ENCODE results near the gene RHBDL2. TPM values are rescaled to one million over a fixed set of nuclear protein-coding genes. Genes with fewer than 3 reads are reported as not detected.
"Not testable (repeated sequence)": the region's sequence is repeated elsewhere in the genome, so short reads cannot be mapped to it uniquely, and the experiment has no call there.

The RHBDL2 gene
- polyA plus RNA-seq, 1 donor: 0.72 TPM

GRCh38 chr1:38915352-38915948 is 26.2 kb downstream of the RHBDL2 start:
- WGBS (ENCODE audit: insufficient coverage, low lambda C conversion rate): 80% methylated on average over 1 of the region's 3 CpGs
- Histone ChIP-seq H3K27me3 (ENCODE audit: control insufficient read depth, insufficient read depth, low read length) (no peaks in the 10 kb centered on the region), H3K36me3 (ENCODE audit: control insufficient read depth, insufficient read depth, low read length) (no peaks in the 10 kb centered on the region), H3K4me3 (ENCODE audit: low read length) (no peak overlapping the region), H3K4me1 (ENCODE audit: control insufficient read depth, insufficient read depth, low read length) (no peaks in the 10 kb centered on the region), H3K27ac (ENCODE audit: low read length) (no peak overlapping the region), H3K9me3 (ENCODE audit: control insufficient read depth, low read depth, low read length) (no peaks in the 10 kb centered on the region)
- DNase-seq: no peak

DNA sequence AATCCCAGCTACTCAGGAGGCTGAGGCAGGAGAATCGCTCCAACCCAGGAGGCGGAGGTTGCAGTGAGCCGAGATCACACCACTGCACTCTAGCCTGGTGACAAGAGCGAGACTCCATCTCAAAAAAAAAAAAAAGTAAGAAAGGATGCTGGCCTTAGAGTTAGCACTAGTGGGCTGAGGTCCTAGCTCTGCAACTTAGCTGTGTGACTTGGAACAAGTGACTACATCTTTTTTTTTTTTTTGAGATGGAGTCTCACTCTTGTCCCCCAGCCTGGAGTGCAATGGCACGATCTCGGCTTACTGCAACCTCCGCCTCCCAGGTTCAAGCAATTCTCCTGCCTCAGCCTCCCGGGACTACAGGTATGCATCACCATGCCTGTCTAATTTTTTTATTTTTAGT is 26.7 kb downstream of the RHBDL2 start:
- not testable (repeated sequence) for H3K36me3 ChIP-seq (ENCODE audit: control insufficient read depth, insufficient read depth, low read length); DNase-seq; H3K4me1 ChIP-seq (ENCODE audit: control insufficient read depth, insufficient read depth, low read length); H3K27ac ChIP-seq (ENCODE audit: low read length); H3K4me3 ChIP-seq (ENCODE audit: low read length); H3K27me3 ChIP-seq (ENCODE audit: control insufficient read depth, insufficient read depth, low read length); H3K9me3 ChIP-seq (ENCODE audit: control insufficient read depth, low read depth, low read length)
- no CpG with 5 or more reads among the region's 8 CpGs for WGBS (ENCODE audit: insufficient coverage, low lambda C conversion rate)

- Histone ChIP-seq H3K36me3 (ENCODE audit: control insufficient read depth, insufficient read depth, low read length) (no peaks in the 10 kb centered on the region), H3K9me3 (ENCODE audit: control insufficient read depth, low read depth, low read length) (peaks cover 3% of the 10 kb centered on the region), H3K4me3 (ENCODE audit: low read length) (no peak overlapping the region), H3K27ac (ENCODE audit: low read length) (no peak overlapping the region), H3K4me1 (ENCODE audit: control insufficient read depth, insufficient read depth, low read length) (no peaks in the 10 kb centered on the region), H3K27me3 (ENCODE audit: control insufficient read depth, insufficient read depth, low read length) (no peaks in the 10 kb centered on the region)
- no CpG with 5 or more reads among the region's 13 CpGs for WGBS (ENCODE audit: insufficient coverage, low lambda C conversion rate)
- no peak for DNase-seq
Measured at GRCh38 chr1:38908821-38909220, 32.8 kb downstream of the RHBDL2 start.

- no peaks in the 10 kb centered on the region for H3K27me3 ChIP-seq (ENCODE audit: control insufficient read depth, insufficient read depth, low read length)
- H3K4me3 ChIP-seq (ENCODE audit: low read length): no peak overlapping the region
- no peaks in the 10 kb centered on the region for H3K36me3 ChIP-seq (ENCODE audit: control insufficient read depth, insufficient read depth, low read length)
- H3K9me3 ChIP-seq (ENCODE audit: control insufficient read depth, low read depth, low read length): peaks cover 3% of the 10 kb centered on the region
- no peaks in the 10 kb centered on the region for H3K4me1 ChIP-seq (ENCODE audit: control insufficient read depth, insufficient read depth, low read length)
- DNase-seq: no peak
- no CpG with 5 or more reads among the region's 2 CpGs for WGBS (ENCODE audit: insufficient coverage, low lambda C conversion rate)
- H3K27ac ChIP-seq (ENCODE audit: low read length): no peak overlapping the region
Measured at GRCh38 chr1:38905985-38906384, 35.6 kb downstream of the RHBDL2 start.

- Histone ChIP-seq H3K36me3 (ENCODE audit: control insufficient read depth, insufficient read depth, low read length) (no peaks in the 10 kb centered on the region), H3K4me1 (ENCODE audit: control insufficient read depth, insufficient read depth, low read length) (peaks cover 3% of the 10 kb centered on the region), H3K4me3 (ENCODE audit: low read length) (no peak overlapping the region), H3K27me3 (ENCODE audit: control insufficient read depth, insufficient read depth, low read length) (no peaks in the 10 kb centered on the region), H3K27ac (ENCODE audit: low read length) (no peak overlapping the region), H3K9me3 (ENCODE audit: control insufficient read depth, low read depth, low read length) (no peaks in the 10 kb centered on the region)
- peak; percentile 26 to 52 for DNase-seq
- WGBS (ENCODE audit: insufficient coverage, low lambda C conversion rate): no CpG with 5 or more reads among the region's 4 CpGs
Measured at GRCh38 chr1:38899560-38899959, 42.1 kb downstream of the RHBDL2 start.

GRCh38 chr1:38898653-38899230 is 42.9 kb downstream of the RHBDL2 start:
- no peak for DNase-seq
- peaks cover 3% of the 10 kb centered on the region for H3K4me1 ChIP-seq (ENCODE audit: control insufficient read depth, insufficient read depth, low read length)

GRCh38 chr1:38896169-38896568 is 45.5 kb downstream of the RHBDL2 start:
- DNase-seq: no peak
- Histone ChIP-seq H3K9me3 (ENCODE audit: control insufficient read depth, low read depth, low read length) (no peaks in the 10 kb centered on the region), H3K4me3 (ENCODE audit: low read length) (no peak overlapping the region), H3K27me3 (ENCODE audit: control insufficient read depth, insufficient read depth, low read length) (no peaks in the 10 kb centered on the region), H3K4me1 (ENCODE audit: control insufficient read depth, insufficient read depth, low read length) (peaks cover 3% of the 10 kb centered on the region), H3K36me3 (ENCODE audit: control insufficient read depth, insufficient read depth, low read length) (no peaks in the 10 kb centered on the region), H3K27ac (ENCODE audit: low read length) (no peak overlapping the region)
- WGBS (ENCODE audit: insufficient coverage, low lambda C conversion rate): no CpG with 5 or more reads among the region's 2 CpGs

More at GRCh38 chr1:38898653-38899230, 42.9 kb downstream of the RHBDL2 start:
- H3K27ac ChIP-seq (ENCODE audit: low read length): no peak overlapping the region
- no peaks in the 10 kb centered on the region for H3K9me3 ChIP-seq (ENCODE audit: control insufficient read depth, low read depth, low read length)
- no peaks in the 10 kb centered on the region for H3K27me3 ChIP-seq (ENCODE audit: control insufficient read depth, insufficient read depth, low read length)
- H3K36me3 ChIP-seq (ENCODE audit: control insufficient read depth, insufficient read depth, low read length): no peaks in the 10 kb centered on the region
- H3K4me3 ChIP-seq (ENCODE audit: low read length): no peak overlapping the region

GRCh38 chr1:38892976-38893375 is 48.7 kb downstream of the RHBDL2 start:
- Histone ChIP-seq H3K36me3 (ENCODE audit: control insufficient read depth, insufficient read depth, low read length) (no peaks in the 10 kb centered on the region), H3K27me3 (ENCODE audit: control insufficient read depth, insufficient read depth, low read length) (no peaks in the 10 kb centered on the region), H3K27ac (ENCODE audit: low read length) (no peak overlapping the region), H3K4me1 (ENCODE audit: control insufficient read depth, insufficient read depth, low read length) (no peaks in the 10 kb centered on the region), H3K9me3 (ENCODE audit: control insufficient read depth, low read depth, low read length) (no peaks in the 10 kb centered on the region), H3K4me3 (ENCODE audit: low read length) (no peak overlapping the region)
- DNase-seq: no peak
- WGBS (ENCODE audit: insufficient coverage, low lambda C conversion rate): no CpG with 5 or more reads among the region's 1 CpG

DNA sequence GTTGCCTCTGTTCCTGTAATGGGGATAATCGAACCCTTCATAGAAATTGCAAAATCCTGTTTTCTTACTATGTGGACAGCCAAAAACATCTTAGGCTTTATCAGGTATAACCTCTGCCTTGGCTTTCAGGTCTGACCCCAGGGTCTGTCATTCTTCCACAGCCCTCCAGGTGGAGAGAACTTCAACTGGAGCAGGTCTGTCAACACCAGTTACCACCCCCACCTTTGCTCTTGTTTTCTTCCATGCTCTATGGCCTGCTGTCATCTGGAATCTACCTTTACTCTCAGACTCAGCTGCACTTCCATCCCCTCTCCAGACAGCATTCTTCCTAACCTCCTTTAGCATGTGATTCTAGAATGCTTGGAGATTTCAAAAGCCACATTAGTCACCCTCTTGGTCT is 49.9 kb downstream of the RHBDL2 start:
- H3K9me3 ChIP-seq (ENCODE audit: control insufficient read depth, low read depth, low read length): no peaks in the 10 kb centered on the region
- H3K27me3 ChIP-seq (ENCODE audit: control insufficient read depth, insufficient read depth, low read length): no peaks in the 10 kb centered on the region
- WGBS (ENCODE audit: insufficient coverage, low lambda C conversion rate): no CpG with 5 or more reads among the region's 1 CpG
- no peaks in the 10 kb centered on the region for H3K36me3 ChIP-seq (ENCODE audit: control insufficient read depth, insufficient read depth, low read length)
- no peak overlapping the region for H3K4me3 ChIP-seq (ENCODE audit: low read length)
- no peaks in the 10 kb centered on the region for H3K4me1 ChIP-seq (ENCODE audit: control insufficient read depth, insufficient read depth, low read length)
- no peak overlapping the region for H3K27ac ChIP-seq (ENCODE audit: low read length)
- no peak for DNase-seq

DNA sequence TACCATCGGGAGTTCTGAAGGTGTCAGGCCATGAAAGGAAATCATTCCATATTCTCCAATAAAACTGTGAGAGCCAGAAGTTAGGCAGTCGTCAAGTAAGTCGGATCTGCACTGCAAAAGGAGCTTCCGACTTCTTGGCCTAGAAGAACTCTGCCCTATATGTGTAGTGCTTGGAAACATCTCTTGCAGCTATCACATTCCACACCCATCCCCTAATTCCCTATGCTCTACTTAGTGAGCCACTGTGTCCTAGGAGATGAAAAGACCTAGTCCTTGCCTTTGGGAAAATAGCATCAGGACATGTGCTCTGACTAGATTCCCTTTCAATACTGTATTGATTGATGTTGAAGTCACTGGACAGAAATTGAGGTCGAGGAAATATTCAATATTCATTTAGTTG is 52.0 kb downstream of the RHBDL2 start:
- WGBS (ENCODE audit: insufficient coverage, low lambda C conversion rate): 78% methylated on average over 1 of the region's 5 CpGs
- Histone ChIP-seq H3K9me3 (ENCODE audit: control insufficient read depth, low read depth, low read length) (no peaks in the 10 kb centered on the region), H3K4me3 (ENCODE audit: low read length) (no peak overlapping the region), H3K27me3 (ENCODE audit: control insufficient read depth, insufficient read depth, low read length) (no peaks in the 10 kb centered on the region), H3K27ac (ENCODE audit: low read length) (no peak overlapping the region), H3K4me1 (ENCODE audit: control insufficient read depth, insufficient read depth, low read length) (no peaks in the 10 kb centered on the region), H3K36me3 (ENCODE audit: control insufficient read depth, insufficient read depth, low read length) (no peaks in the 10 kb centered on the region)
- no peak for DNase-seq

All from large intestine (tissue), 3 donors.